K562 (cell line): Measurements from ENCODE around the gene ZDHHC14. TPM values are rescaled to one million over a fixed set of nuclear protein-coding genes. Genes with fewer than 3 reads are reported as not detected.

ENCODE experiments used
- COPS2 ChIP-seq: fragments of 450-650 bp; conservative IDR thresholded peaks from 2 replicates; pipeline ENCODE4 v1.6.1; 2016; ENCODE audit warnings: mild to moderate bottlenecking, moderate library complexity
- E2F3 ChIP-seq: fragments of 250-450 bp; sonication (Bioruptor Pico); IDR thresholded peaks from 2 replicates; pipeline ENCODE4 v1.4.0; 2020; ENCODE audit warnings: mild to moderate bottlenecking
- FOXA3 ChIP-seq, 2 experiments: fragments of 450-650 bp in 1 of 2; sonication (generic) in 1 of 2; formaldehyde crosslinking; IDR thresholded peaks in 1 of 2; conservative IDR thresholded peaks in 1 of 2; 2 replicates each; pipeline versions ENCODE4 v1.4.0 to v1.8.0; 2020 to 2022; ENCODE audit warnings: mild to moderate bottlenecking in 2 of 2, missing genetic modification reagents in 1 of 2
- HOMEZ ChIP-seq: fragments of 250-450 bp; sonication (Bioruptor Pico); IDR thresholded peaks from 2 replicates; pipeline ENCODE4 v1.4.0; 2020; ENCODE audit warnings: mild to moderate bottlenecking, moderate library complexity
- KDM2B ChIP-seq: fragments of 250-450 bp; sonication (Bioruptor Pico); IDR thresholded peaks from 2 replicates; pipeline ENCODE4 v1.8.0; 2021; ENCODE audit warnings: mild to moderate bottlenecking, moderate library complexity
- KLF13 ChIP-seq: fragments of 450-650 bp; IDR thresholded peaks from 2 replicates; pipeline ENCODE4 v1.6.1; 2016; ENCODE audit warnings: missing genetic modification characterization, low read depth, mild to moderate bottlenecking, missing compliant biosample characterization, moderate library complexity, borderline replicate concordance
- NFXL1 ChIP-seq: fragments of 450-650 bp; formaldehyde crosslinking; IDR thresholded peaks from 2 replicates; pipeline ENCODE4 v1.4.0; 2021; ENCODE audit warnings: mild to moderate bottlenecking
- NR2C1 ChIP-seq, 2 experiments: fragments of 450-650 bp; IDR thresholded peaks; 2 replicates each; pipeline ENCODE4 v1.6.1; 2017; ENCODE audit warnings: mild to moderate bottlenecking in 2 of 2, antibody characterized with exemption in 1 of 2, inconsistent platforms in 1 of 2, missing compliant biosample characterization in 1 of 2, missing genetic modification characterization in 1 of 2
- RBM14 ChIP-seq: fragments of 200-400 bp; formaldehyde crosslinking; IDR thresholded peaks from 2 replicates; pipeline ENCODE4 v1.6.1; 2018; ENCODE audit warnings: low read depth, mild to moderate bottlenecking, low read length, moderate library complexity, borderline replicate concordance; ENCODE audit not compliant: insufficient read depth
- SFPQ ChIP-seq: fragments of 200-400 bp; formaldehyde crosslinking; IDR thresholded peaks from 2 replicates; pipeline ENCODE4 v1.6.1; 2017; ENCODE audit warnings: mild to moderate bottlenecking, low read depth, low read length, moderate library complexity
- SOX6 ChIP-seq: fragments of 450-650 bp; IDR thresholded peaks from 2 replicates; pipeline ENCODE4 v1.6.1; 2014; ENCODE audit warnings: mild to moderate bottlenecking
- TAF1 ChIP-seq: IDR thresholded peaks from 2 replicates; pipeline ENCODE4 v1.6.1; 2011; ENCODE audit warnings: mild to moderate bottlenecking, low read length, moderate library complexity; ENCODE audit not compliant: insufficient read depth, control insufficient read depth, severe bottlenecking; ENCODE audit errors: extremely low read depth
- TAL1 ChIP-seq: fragments of 450-650 bp; IDR thresholded peaks from 2 replicates; pipeline ENCODE4 v1.6.1; 2016; ENCODE audit warnings: mild to moderate bottlenecking
- TCF15 ChIP-seq: fragments of 250-450 bp; sonication (Bioruptor Pico); IDR thresholded peaks from 2 replicates; pipeline ENCODE4 v1.8.0; 2022; ENCODE audit warnings: moderate library complexity, mild to moderate bottlenecking, inconsistent platforms
- U2AF2 ChIP-seq: fragments of 200-400 bp; formaldehyde crosslinking; optimal IDR thresholded peaks from 2 replicates; pipeline ENCODE3; 2017; ENCODE audit warnings: low read depth, mild to moderate bottlenecking, low read length
- ZNF174 ChIP-seq: fragments of 250-450 bp; sonication (Bioruptor Pico); IDR thresholded peaks from 2 replicates; pipeline ENCODE4 v1.4.0; 2020; ENCODE audit warnings: mild to moderate bottlenecking
- ZNF584 ChIP-seq: fragments of 200-800 bp; sonication (Bioruptor generic); IDR thresholded peaks from 2 replicates; pipeline ENCODE4 v1.6.1; 2016; ENCODE audit warnings: low read depth, mild to moderate bottlenecking, missing genetic modification characterization, missing compliant biosample characterization
- ZNF655 ChIP-seq: fragments of 250-450 bp; sonication (Bioruptor Pico); IDR thresholded peaks from 2 replicates; pipeline ENCODE4 v1.5.0; 2021
- ZNF668 ChIP-seq: fragments of 250-450 bp; sonication (Bioruptor Pico); IDR thresholded peaks from 2 replicates; pipeline ENCODE4 v1.8.0; 2022; ENCODE audit warnings: mild to moderate bottlenecking, inconsistent platforms
- polyA plus RNA-seq, 8 experiments: library from polyadenylated mRNA; depleted of rRNA in 4 of 8; stranded (reverse) in 5 of 8; unstranded in 3 of 8; fragments of >200 nt; fragmentation: Nextera tagmentation in 2 of 8; fragmentation: Illumina TruSeq in 1 of 8; extraction: Ambion mirVana in 2 of 8; extraction: Trizol in 1 of 8; gene quantifications; 2 replicates each; pipeline versions ENCODE4 v1.2.1 to v1.2.3, GENCODE V29; 2011 to 2014; ENCODE audit warnings: inconsistent platforms in 1 of 8, missing spikeins in 1 of 8
- total RNA-seq, 7 experiments: library from RNA; depleted of rRNA in 6 of 7; stranded (reverse); fragments of >200 nt in 6 of 7; fragmentation: Illumina TruSeq in 2 of 7; extraction: Trizol in 2 of 7; gene quantifications; 2 replicates each; pipeline versions ENCODE4 v1.2.1 to v1.2.3, GENCODE V29; 2011 to 2021; ENCODE audit warnings: low replicate concordance in 1 of 7
- TF ChIP-seq, protein P1 (sequence below): fragments of 200-800 bp; sonication (Bioruptor generic); IDR thresholded peaks from 2 replicates; pipeline ENCODE4 v1.6.1; 2017; ENCODE audit warnings: missing genetic modification characterization, missing compliant biosample characterization

ZDHHC14 gene
- total and polyA plus RNA-seq, 9 of the 15 experiments (the other 6 are each of a cell fraction or from before 2014, with no cell fraction given) = 0.92 to 23.1 (median 13.8) TPM

DNA sequence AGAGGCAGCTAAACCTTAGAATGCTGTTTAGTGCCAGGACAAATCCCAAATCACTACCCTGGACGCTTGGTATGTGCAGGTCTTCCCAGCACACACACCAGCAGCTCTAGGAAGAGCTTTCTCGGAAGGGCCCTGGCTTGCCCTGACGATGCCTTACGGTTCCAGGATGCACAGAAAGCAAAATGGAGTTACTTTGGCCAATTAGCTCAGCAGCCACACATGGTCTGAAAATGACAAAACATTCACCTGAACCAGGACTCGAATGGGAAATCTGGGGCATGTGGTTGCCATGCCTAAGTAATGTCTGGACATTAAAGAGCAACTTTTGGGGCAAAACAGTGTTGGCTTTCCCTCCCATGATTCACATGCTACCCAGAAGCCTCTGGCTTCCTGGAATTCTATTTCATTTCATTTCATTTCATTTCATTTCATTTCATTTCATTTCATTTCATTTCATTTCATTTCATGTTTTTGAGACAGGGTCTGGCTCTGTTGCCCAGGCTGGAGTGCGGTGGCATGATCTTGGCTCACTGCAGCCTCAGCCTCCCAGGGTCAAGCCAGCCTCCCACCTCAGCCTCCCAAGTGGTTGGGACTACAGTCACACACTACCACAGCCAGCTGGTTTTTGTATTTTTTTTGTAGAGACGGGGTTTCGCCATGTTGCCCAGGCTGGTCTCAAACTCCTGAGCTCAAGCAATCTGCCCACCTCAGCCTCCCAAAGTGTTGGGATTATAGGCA lies 153.3 kb downstream of the ZDHHC14 start (continued):
- TF ChIP-seq, protein P1, sequence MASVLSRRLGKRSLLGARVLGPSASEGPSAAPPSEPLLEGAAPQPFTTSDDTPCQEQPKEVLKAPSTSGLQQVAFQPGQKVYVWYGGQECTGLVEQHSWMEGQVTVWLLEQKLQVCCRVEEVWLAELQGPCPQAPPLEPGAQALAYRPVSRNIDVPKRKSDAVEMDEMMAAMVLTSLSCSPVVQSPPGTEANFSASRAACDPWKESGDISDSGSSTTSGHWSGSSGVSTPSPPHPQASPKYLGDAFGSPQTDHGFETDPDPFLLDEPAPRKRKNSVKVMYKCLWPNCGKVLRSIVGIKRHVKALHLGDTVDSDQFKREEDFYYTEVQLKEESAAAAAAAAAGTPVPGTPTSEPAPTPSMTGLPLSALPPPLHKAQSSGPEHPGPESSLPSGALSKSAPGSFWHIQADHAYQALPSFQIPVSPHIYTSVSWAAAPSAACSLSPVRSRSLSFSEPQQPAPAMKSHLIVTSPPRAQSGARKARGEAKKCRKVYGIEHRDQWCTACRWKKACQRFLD (CRISPR knock-in tag) = 0 out of 2 replicates have a peak, but pooled peaks have one; percentile 41
- no peak for TF ChIP-seq SFPQ
- no peak for TF ChIP-seq ZNF174 (CRISPR knock-in tag)
- no peak for TF ChIP-seq COPS2
- peak; percentile 67; the same call in 1 of the 2 replicates for TF ChIP-seq ZNF584 (CRISPR knock-in tag)
- TF ChIP-seq KDM2B (CRISPR knock-in tag) = no peak
- no peak for TF ChIP-seq ZNF655 (CRISPR knock-in tag)
- peak; percentile 76; the same call in 1 of the 2 replicates for TF ChIP-seq KLF13 (tag)
- TF ChIP-seq ZNF668 (CRISPR knock-in tag) = peak; percentile 85; the same call in 1 of the 2 replicates
- TF ChIP-seq E2F3 = peak; percentile 73
- TF ChIP-seq U2AF2 = no peak
- TF ChIP-seq HOMEZ (CRISPR knock-in tag) = no peak
- TF ChIP-seq TCF15 (CRISPR knock-in tag) = peak; percentile 84
- TF ChIP-seq FOXA3 (CRISPR knock-in tag; conservative IDR thresholded peaks at IDR 0.05 in 1 of 2, IDR thresholded peaks at IDR 0.05 in 1 of 2) = no peak
- no peak for TF ChIP-seq SOX6
- TF ChIP-seq NFXL1 (CRISPR knock-in tag) = peak; percentile 78
- TF ChIP-seq TAF1 = no peak
- TF ChIP-seq NR2C1 (IDR thresholded peaks at IDR 0.05) = no peak
- peak; percentile 89 for TF ChIP-seq NR2C1 (tag; IDR thresholded peaks at IDR 0.05)
- TF ChIP-seq TAL1 = no peak
- no peak for TF ChIP-seq RBM14
